Measurements from ENCODE around the gene DNM3. TPM values are rescaled to one million over a fixed set of nuclear protein-coding genes. Genes with fewer than 3 reads are reported as not detected.

DNM3 gene
- total RNA-seq, 1 experiment from 2014 or later: 1.7 TPM

Other genes starting within 250 kb of the DNM3 start
- not detected in 2 replicates for gene MYOCOS, start 219.3 kb upstream of the DNM3 start, total RNA-seq (2014; rRNA removed; shearing (Covaris generic); ENCODE audit: low replicate concordance)
- not detected in 2 replicates for gene MYOC, start 188.8 kb upstream of the DNM3 start, total RNA-seq (2014; rRNA removed; shearing (Covaris generic); ENCODE audit: low replicate concordance)
- 1.1 and 3.4 TPM in 2 replicates for gene VAMP4, start 99.4 kb upstream of the DNM3 start, total RNA-seq (2014; rRNA removed; shearing (Covaris generic); ENCODE audit: low replicate concordance)
- 48.9 and 64.2 TPM in 2 replicates for gene METTL13, start 59.8 kb upstream of the DNM3 start, total RNA-seq (2014; rRNA removed; shearing (Covaris generic); ENCODE audit: low replicate concordance)